ENCODE data around the gene CORIN.
"Not testable (repeated sequence)": the region's sequence is repeated elsewhere in the genome, so short reads cannot be mapped to it uniquely, and the experiment has no call there.

The CORIN gene

GRCh38 chr4:47763279-47763678 is 74.6 kb downstream of the CORIN start:
- no peak for DNase-seq

GRCh38 chr4:47762376-47763266 is 75.2 kb downstream of the CORIN start:
- no peak for DNase-seq

- DNase-seq, result not testable (repeated sequence)
These were observed 84.6 kb downstream of the CORIN start for GRCh38 chr4:47753316-47753715.

GRCh38 chr4:47752214-47752613 is 85.7 kb downstream of the CORIN start:
- no peak for DNase-seq

GRCh38 chr4:47750788-47751187 is 87.1 kb downstream of the CORIN start:
- no peak for DNase-seq

DNA sequence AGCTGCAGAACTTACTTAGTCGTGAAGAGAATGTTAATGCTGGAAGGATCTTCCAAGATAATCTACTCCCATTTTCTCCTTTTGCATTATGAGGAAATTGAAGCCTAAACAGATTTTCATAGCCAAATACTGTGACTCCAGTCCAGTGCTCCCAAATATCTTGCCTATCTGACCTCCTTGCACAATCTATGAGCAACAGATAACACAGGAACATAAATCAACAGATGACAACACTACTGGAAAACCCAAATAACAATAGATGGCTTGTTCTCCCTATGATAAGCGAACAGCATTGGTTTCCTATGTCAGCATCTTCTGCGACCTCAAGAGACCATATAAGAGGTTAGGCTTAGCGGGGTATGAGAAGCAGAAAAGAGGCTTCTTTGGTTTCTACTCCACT is 88.0 kb downstream of the CORIN start:
- DNase-seq, result no peak

DNA sequence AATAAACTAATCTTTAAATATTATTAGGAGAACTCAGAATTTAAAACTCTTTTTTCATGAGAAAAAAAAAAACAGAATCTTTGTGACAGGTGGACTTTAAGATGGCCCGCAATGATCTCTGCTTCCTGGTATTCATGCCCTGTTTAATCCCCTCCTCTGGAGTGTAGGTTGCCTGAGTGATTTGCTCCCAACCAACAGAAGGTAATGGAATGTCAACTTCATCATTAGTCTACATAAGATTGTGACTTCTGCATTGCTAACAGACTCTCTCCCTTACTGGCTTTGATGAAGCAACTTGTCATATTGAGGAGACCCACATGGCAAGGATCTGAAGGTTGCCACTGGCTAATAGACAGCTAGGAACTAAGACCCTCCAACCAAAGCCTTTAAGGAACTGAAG is 88.8 kb downstream of the CORIN start:
- DNase-seq, result no peak

- no peak for DNase-seq
These were observed 89.9 kb downstream of the CORIN start for GRCh38 chr4:47747846-47748494.

DNA sequence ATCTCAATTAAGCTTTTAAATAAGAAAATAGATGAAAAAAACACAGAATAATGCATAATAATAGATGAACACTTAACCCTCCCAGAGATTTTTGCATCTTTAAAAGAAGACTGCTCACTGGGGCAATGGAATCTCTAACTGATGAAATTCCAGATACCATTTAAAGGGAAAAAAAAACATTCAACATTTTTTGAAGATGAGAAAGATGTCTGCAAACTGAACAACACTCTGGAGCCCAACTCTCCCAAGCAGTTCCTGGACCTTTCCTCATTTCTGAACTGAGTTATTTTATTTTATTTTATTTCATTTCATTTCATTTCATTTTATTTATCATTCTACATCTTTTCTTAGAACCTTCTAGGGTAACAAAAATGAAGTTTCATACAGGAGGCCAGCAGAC is 90.7 kb downstream of the CORIN start:
- DNase-seq, result no peak

- DNase-seq, result no peak
These were observed 91.7 kb downstream of the CORIN start for GRCh38 chr4:47746122-47746521.

- no peak for DNase-seq
These were observed 93.0 kb downstream of the CORIN start for GRCh38 chr4:47744843-47745382.

DNA sequence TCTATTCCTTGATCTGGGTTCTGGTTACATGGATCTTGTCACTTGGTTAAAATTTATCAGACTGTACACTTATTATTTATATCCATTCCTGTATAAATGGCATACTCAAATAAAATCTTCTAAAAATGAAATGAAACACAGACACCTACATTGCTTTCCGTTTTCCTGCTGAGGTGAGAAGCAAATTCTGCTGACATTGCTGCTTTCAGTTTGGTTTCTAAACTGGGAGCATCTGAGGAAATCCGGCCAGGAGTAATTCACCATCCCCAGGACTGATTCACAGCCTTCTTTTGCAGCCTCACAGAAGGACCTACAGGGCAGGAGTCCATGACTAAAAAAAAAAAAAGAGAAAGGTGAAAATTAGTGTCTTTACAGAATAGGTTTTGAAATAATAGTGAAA is 93.6 kb downstream of the CORIN start:
- DNase-seq, result no peak

DNA sequence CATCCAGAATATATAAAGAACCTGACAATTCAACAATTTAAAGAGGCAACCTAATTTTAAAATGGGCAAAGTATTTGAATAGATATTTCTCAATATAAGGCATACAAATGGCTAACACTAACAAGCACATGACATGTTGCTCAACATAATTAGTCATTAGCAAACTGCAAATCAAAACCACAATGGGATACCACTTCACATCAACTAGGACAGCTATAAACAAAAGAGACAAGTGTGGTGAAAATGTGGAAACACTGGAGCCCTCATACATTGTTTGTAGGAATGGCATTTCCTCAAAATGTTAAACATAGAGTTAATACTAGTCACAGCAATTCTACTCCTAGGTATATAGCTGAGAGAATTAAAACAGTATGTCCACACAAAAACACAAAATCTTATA is 96.7 kb downstream of the CORIN start:
- no peak for DNase-seq

DNA sequence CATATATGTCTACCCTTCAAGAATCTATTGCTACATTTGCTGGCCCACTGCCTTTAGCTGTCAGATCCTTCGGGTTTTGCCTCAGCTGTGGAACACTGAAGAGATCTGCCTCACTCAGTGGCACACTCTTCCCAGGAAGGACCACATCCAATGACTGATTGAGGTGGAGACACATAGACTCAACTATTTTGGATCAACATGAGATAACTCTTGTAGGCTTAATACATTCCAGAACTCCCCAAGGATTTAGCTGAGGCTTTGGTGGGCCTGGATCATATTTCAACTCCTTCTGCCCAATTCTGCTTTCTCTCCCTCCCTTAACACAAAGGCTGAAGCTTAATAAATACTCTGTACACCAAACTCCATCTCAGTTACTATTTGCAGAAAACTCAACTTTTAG is 100.5 kb downstream of the CORIN start:
- DNase-seq, result no peak

GRCh38 chr4:47736555-47736954 is 101.3 kb downstream of the CORIN start:
- no peak for DNase-seq

GRCh38 chr4:47736146-47736545 is 101.7 kb downstream of the CORIN start:
- no peak for DNase-seq

- DNase-seq, result no peak
These were observed 104.3 kb downstream of the CORIN start for GRCh38 chr4:47733302-47734175.

DNA sequence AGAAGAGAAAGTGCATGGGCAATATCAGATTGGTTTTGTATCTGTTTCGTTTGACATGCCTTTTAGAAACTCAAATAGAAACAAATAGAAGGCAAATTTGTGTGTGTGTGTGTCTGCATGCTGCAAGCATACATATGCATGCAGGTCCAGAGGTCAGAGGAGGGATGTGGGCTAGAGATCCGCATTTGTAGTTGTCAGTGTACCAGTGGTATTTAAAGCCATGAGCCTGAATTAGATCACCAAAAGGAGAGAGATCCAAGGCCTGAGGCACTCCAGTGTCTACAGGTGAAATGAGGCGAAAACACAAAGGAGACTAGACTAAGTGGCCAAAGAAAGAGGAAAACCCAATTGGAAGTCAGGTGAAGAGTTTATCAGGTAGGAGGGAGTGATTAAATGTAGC is 106.7 kb downstream of the CORIN start:
- DNase-seq, result no peak

GRCh38 chr4:47729131-47729680 is 108.7 kb downstream of the CORIN start:
- DNase-seq, result no peak

- no peak for DNase-seq
These were observed 115.8 kb downstream of the CORIN start for GRCh38 chr4:47721892-47722575.

DNA sequence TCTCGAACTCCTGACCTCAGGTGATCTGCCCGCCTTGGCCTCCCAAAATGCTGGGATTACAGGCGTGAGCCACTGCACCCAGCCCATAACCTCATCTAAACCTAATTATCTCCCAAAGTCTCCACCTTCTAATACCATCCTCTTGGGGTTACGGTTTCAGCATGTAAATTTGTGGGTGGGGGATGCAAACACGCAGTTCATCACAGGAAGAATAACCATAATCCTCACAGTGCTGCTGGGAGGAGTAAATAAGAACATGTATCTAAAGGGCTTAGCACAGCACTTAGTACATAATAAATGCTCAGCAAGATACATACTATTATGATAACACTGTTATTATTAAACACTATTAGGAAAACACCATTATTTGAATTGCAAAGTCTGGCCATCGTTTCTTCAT is 116.4 kb downstream of the CORIN start:
- no peak for DNase-seq

DNA sequence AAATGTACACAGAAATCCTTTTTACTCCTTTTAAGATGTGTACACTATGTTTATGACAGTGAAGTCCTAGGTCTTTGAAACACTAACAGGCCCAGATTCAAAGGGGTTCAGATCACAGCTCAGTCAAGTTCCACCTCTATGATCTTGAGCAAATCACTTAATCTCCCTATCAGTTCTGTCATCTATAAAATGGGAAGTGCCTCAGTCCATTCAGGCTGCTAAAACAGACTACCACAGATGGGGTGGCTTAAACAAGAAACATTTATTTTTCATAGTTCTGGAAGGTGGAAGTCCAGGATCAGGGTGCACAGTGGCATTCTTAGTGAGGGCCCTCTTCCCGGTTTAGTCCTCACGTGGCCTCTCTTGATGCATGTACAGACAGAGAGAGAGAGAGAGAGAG is 117.1 kb downstream of the CORIN start:
- no peak for DNase-seq

Measured in activated T-cell treated with anti-CD3 and anti-CD28 coated beads for 4 hours (primary cell).